ENCODE results near the gene MRPL57.
"Not testable (repeated sequence)": the region's sequence is repeated elsewhere in the genome, so short reads cannot be mapped to it uniquely, and the experiment has no call there.

MRPL57 gene

DNA sequence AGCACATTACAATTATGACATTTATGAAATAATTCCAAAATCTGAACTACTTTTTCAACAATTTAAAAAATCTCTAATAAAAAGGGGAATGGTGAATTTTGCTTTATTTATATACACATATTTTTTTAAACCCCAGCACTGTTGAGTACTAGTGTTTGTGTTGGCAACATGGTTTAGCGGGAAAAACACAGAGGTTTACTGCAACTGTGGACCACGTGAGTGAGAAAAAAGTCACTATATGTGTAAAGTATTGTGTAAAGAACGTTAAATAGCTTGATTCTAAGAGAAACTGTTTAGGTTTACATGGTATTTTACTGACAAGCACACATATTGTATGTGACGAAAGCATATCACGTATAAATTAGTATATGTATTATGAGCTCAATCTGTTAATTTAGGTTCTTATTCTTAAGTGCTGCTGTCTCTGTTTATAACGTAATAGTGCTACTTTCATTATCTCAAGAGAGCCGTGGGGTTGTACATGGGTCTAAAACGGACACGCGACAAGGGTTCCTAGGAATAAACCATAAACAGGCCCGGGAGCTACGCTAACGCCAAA, 723 bp upstream of the MRPL57 start:
- no peak for TF ChIP-seq POLR2A (IDR thresholded peaks at IDR 0.05; ENCODE audit: extremely low read depth, insufficient read length)
- peak; percentile 73 for TF ChIP-seq MYC (IDR thresholded peaks at IDR 0.05; ENCODE audit: low read depth, low read length)
- TF ChIP-seq, protein P1, sequence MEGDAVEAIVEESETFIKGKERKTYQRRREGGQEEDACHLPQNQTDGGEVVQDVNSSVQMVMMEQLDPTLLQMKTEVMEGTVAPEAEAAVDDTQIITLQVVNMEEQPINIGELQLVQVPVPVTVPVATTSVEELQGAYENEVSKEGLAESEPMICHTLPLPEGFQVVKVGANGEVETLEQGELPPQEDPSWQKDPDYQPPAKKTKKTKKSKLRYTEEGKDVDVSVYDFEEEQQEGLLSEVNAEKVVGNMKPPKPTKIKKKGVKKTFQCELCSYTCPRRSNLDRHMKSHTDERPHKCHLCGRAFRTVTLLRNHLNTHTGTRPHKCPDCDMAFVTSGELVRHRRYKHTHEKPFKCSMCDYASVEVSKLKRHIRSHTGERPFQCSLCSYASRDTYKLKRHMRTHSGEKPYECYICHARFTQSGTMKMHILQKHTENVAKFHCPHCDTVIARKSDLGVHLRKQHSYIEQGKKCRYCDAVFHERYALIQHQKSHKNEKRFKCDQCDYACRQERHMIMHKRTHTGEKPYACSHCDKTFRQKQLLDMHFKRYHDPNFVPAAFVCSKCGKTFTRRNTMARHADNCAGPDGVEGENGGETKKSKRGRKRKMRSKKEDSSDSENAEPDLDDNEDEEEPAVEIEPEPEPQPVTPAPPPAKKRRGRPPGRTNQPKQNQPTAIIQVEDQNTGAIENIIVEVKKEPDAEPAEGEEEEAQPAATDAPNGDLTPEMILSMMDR (IDR thresholded peaks at IDR 0.05; ENCODE audit: low read depth, low read length), result no peak
- TF ChIP-seq, protein P2, sequence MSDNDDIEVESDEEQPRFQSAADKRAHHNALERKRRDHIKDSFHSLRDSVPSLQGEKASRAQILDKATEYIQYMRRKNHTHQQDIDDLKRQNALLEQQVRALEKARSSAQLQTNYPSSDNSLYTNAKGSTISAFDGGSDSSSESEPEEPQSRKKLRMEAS (IDR thresholded peaks at IDR 0.05; ENCODE audit: low read depth, low read length), result peak; percentile 77
- peak overlapping the region; percentile 84 for H3K4me3 ChIP-seq (ENCODE audit: low read depth, low read length)
- no peak for DNase-seq (ENCODE audit: low read depth)

DNA sequence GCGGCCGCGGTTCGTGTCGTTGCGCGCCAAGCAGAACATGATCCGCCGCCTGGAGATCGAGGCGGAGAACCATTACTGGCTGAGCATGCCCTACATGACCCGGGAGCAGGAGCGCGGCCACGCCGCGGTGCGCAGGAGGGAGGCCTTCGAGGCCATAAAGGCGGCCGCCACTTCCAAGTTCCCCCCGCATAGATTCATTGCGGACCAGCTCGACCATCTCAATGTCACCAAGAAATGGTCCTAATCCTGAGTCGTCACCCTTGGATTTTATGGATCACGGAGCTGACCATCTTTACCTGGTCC, 475 bp downstream of the MRPL57 start:
- TF ChIP-seq POLR2A (IDR thresholded peaks at IDR 0.05; ENCODE audit: extremely low read depth, insufficient read length) (no peak), MYC (IDR thresholded peaks at IDR 0.05; ENCODE audit: low read depth, low read length) (no peak)
- TF ChIP-seq, protein P2 (IDR thresholded peaks at IDR 0.05; ENCODE audit: low read depth, low read length), result peak; percentile 68

DNA sequence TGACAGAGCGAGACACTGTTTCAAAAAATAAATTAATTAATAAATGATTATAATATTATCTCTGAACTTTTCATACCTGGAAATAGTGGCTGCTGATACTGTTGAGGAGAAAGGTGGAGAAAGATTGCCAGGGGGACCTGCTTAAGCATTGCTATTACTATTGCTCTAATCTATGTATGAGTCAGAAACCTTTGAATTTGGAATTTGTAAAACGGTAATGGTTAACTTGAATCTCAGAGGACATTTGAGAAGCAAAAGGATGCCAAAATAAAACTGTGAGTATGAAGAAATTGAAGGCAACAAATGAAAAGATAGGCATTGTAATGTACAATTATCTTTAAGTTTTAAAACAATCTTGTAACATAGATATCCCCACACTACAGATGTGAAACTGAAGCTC, 5.2 kb downstream of the MRPL57 start:
- TF ChIP-seq, protein P2 (IDR thresholded peaks at IDR 0.05; ENCODE audit: low read depth, low read length), result no peak
- no peak for TF ChIP-seq MYC (IDR thresholded peaks at IDR 0.05; ENCODE audit: low read depth, low read length)
- TF ChIP-seq POLR2A (IDR thresholded peaks at IDR 0.05; ENCODE audit: extremely low read depth, insufficient read length), result no peak
- TF ChIP-seq, protein P1 (IDR thresholded peaks at IDR 0.05; ENCODE audit: low read depth, low read length), result no peak
- DNase-seq (ENCODE audit: low read depth), result no peak

More for the DNA sequence above, 475 bp downstream of the MRPL57 start:
- H3K4me3 ChIP-seq (ENCODE audit: low read depth, low read length), result peak overlapping the region; percentile 84
- DNase-seq (ENCODE audit: low read depth), result no peak

DNA sequence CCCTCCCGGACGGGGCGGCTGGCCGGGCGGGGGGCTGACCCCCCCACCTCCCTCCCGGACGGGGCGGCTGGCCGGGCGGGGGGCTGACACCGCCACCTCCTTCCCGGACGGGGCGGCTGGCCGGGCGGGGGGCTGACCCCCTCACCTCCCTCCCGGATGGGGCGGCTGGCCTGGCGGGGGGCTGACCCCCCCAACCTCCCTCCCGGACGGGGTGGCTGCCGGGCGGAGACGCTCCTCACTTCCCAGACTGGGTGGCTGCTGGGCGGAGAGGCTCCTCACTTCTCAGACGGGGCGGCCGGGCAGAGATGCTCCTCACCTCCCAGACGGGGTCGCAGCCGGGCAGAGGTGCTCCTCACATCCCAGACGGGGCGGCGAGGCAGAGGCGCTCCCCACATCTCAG, 10.0 kb downstream of the MRPL57 start:
- H3K4me3 ChIP-seq (ENCODE audit: low read depth, low read length); DNase-seq (ENCODE audit: low read depth): not testable (repeated sequence)

More for the DNA sequence above, 5.2 kb downstream of the MRPL57 start:
- H3K4me3 ChIP-seq (ENCODE audit: low read depth, low read length), result no peak overlapping the region

DNA sequence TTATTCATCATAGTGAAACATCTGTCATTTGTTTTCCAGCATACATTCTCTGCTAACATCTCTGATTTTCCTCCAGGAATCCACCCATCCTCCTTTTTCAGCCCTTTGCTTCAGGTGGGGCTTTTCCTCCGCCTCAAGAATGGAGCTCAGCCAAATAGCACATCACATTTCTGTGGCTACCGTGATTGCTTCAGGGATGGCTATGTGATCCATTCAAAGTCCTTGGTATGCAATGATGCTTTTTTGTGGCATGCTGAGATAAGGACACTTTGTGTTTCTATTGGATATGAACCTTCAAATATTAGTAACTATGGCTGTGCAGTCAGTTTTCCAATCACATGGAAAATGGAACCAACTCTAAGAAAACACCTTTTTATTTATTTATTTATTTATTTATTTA, 18.3 kb downstream of the MRPL57 start:
- H3K4me3 ChIP-seq (ENCODE audit: low read depth, low read length); DNase-seq (ENCODE audit: low read depth): not testable (repeated sequence)

DNA sequence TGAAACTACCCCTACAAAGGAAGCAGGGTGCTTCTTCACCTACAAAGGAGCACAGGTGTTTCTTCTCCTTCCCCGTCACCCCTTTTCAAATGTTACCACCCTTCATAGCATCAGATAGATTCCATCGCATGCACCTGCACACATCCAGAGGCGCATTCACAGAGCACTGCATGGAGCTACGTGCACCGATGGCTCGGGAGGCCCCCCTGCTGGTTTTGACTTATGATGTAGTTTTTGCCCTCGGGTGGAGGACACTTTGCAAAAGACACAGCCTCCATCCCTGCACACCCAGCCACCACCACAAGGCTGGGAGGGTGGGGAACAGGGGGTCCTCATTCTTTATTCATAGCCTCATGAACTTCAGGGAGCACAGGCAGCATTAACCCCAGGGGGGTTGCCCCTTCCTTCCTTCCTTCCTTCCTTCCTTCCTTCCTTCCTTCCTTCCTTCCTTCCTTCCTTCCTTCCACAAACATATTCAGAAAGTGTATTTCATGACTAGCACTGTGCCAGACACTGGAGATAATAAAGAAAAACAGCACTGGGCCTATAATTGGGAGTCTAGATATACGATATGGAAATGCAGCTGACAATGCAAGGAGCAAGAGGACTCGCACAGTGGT, 21.3 kb downstream of the MRPL57 start:
- not testable (repeated sequence) for H3K4me3 ChIP-seq (ENCODE audit: low read depth, low read length); DNase-seq (ENCODE audit: low read depth)

DNA sequence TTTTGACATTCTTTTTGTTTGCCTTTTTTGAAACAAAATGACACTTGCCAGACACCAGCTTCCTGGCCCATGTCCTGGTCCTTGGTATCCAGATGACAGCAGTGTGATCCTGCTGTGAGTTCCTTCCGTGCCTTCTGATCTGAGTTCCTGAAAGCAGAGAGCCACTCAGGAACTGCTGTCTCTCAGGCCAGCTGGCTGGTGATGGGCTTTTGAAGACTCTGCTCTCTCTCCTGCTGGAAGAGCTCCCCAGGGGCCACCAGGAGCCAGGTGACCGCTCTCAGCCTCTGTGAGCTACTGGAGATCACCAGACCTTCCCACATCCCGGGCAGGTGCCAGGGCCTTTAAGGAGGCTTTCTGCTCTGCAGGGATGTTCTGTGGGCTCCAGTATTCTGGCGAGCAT, 21.9 kb downstream of the MRPL57 start:
- not testable (repeated sequence) for DNase-seq (ENCODE audit: low read depth); H3K4me3 ChIP-seq (ENCODE audit: low read depth, low read length)

DNA sequence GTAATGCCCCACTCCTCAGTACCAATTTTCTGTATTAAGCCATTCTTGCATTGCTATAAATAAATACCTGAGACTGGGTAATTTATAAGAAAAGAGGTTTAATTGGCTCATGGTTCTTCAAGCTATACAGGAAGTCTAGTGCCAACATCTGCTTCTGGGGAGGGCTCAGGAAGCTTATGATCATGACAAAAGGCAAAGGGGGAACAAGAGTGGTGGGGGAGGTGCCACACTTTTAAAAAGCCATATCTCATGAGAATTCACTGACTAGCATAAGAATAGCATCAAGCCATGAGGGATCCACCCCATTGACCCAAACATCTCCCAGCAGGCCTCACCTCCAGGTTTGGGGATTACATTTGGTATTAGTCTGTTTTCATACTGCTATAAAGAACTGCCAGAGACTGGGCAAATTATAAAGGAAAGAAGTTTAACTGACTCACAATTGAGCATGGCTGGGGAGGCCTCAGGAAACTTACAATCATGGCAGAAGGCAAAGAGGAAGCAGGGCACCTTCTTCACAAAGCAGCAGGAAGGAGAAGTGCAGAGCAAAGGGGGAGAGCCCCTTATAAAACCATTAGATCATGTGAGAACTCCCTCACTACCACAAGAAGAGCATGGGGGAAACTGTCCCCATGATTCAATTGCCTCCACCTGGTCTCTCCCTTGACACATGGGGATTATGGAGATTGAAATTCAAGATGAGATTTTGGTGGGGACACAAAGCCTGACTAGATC, 25.2 kb downstream of the MRPL57 start:
- not testable (repeated sequence) for DNase-seq (ENCODE audit: low read depth); H3K4me3 ChIP-seq (ENCODE audit: low read depth, low read length)

DNA sequence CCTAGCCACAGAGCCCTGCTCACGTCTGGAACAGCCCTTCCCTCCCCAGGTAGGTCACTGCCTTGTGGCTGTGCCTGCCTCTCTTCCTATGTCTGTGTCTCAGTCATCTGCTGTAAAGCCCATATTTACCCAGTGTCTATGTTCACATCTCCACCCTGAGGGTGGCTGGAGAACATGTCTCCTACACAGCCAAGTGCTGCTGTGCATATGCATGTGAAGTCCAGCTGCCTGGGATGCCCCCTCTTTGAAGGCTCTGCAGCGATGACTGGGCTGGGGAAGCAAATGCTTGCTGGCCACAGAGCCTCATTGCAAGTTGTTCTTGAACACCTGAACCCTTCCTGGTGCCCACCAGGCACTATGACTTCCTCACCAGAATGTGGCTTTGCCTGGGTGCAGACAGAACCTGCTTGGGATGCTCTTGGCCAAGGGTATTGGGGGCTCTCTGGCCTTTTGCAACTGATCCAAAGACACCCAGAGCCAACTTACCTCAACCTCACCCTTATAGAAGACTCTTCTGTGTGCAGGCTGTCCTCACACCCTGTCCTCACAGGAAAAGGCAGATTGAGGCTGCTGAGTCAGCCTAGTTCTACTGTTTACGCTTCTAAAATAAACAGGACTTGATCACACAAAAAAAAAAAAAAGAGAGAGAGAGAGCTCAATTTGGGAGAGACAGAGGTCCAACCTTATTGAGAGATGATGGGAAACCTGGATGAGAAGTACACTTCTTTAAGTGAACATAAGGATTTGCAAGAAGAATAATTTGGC, 26.5 kb downstream of the MRPL57 start:
- no peak overlapping the region for H3K4me3 ChIP-seq (ENCODE audit: low read depth, low read length)
- TF ChIP-seq, protein P1 (IDR thresholded peaks at IDR 0.05; ENCODE audit: low read depth, low read length), result no peak
- TF ChIP-seq POLR2A (IDR thresholded peaks at IDR 0.05; ENCODE audit: extremely low read depth, insufficient read length), result no peak
- TF ChIP-seq MYC (IDR thresholded peaks at IDR 0.05; ENCODE audit: low read depth, low read length), result no peak
- TF ChIP-seq, protein P2 (IDR thresholded peaks at IDR 0.05; ENCODE audit: low read depth, low read length), result no peak
- DNase-seq (ENCODE audit: low read depth), result no peak
